Ishikawa (cell line): ENCODE data around the gene RAB8B.

Source experiments
- CEBPB ChIP-seq: IDR thresholded peaks from 2 replicates; pipeline ENCODE4 v1.6.1; 2012
- CREB1 ChIP-seq: IDR thresholded peaks from 2 replicates; pipeline ENCODE4 v1.6.1; 2012; ENCODE audit warnings: low read depth
- EGR1 ChIP-seq: IDR thresholded peaks from 2 replicates; pipeline ENCODE4 v1.6.1; 2012
- EP300 ChIP-seq: IDR thresholded peaks from 2 replicates; pipeline ENCODE4 v1.6.1; 2012; ENCODE audit warnings: borderline replicate concordance
- FOXM1 ChIP-seq: IDR thresholded peaks from 2 replicates; pipeline ENCODE4 v1.6.1; 2012; ENCODE audit warnings: low read depth, borderline replicate concordance
- MAX ChIP-seq: IDR thresholded peaks from 2 replicates; pipeline ENCODE4 v1.6.1; 2012
- NFIC ChIP-seq: IDR thresholded peaks from 2 replicates; pipeline ENCODE4 v1.6.1; 2012
- RAD21 ChIP-seq: IDR thresholded peaks from 2 replicates; pipeline ENCODE4 v1.6.1; 2012; ENCODE audit warnings: low read depth
- REST ChIP-seq: IDR thresholded peaks from 2 replicates; pipeline ENCODE4 v1.6.1; 2012; ENCODE audit warnings: low read depth, mild to moderate bottlenecking
- TAF1 ChIP-seq: IDR thresholded peaks from 2 replicates; pipeline ENCODE4 v1.6.1; 2012; ENCODE audit warnings: low read depth, mild to moderate bottlenecking
- TCF12 ChIP-seq: IDR thresholded peaks from 2 replicates; pipeline ENCODE4 v1.6.1; 2012; ENCODE audit warnings: low read depth
- TEAD4 ChIP-seq: IDR thresholded peaks from 2 replicates; pipeline ENCODE4 v1.6.1; 2012
- YY1 ChIP-seq: IDR thresholded peaks from 2 replicates; pipeline ENCODE4 v1.6.1; 2012; ENCODE audit warnings: low read depth
- ZBTB7A ChIP-seq: IDR thresholded peaks from 2 replicates; pipeline ENCODE4 v1.6.1; 2012; ENCODE audit warnings: low read depth
- TF ChIP-seq, protein P1 (sequence below): IDR thresholded peaks from 2 replicates; pipeline ENCODE4 v1.6.1; 2012

RAB8B gene

GRCh38 chr15:63244399-63244798, 55.0 kb downstream of the RAB8B start:
- TF ChIP-seq, protein P1, sequence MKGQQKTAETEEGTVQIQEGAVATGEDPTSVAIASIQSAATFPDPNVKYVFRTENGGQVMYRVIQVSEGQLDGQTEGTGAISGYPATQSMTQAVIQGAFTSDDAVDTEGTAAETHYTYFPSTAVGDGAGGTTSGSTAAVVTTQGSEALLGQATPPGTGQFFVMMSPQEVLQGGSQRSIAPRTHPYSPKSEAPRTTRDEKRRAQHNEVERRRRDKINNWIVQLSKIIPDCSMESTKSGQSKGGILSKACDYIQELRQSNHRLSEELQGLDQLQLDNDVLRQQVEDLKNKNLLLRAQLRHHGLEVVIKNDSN, result 0 out of 2 replicates have a peak, but pooled peaks have one; percentile 38
- TF ChIP-seq EP300 (peak; percentile 93), CREB1 (no peak), ZBTB7A (no peak), TEAD4 (peak; percentile 97), CEBPB (no peak), MAX (peak; percentile 65; the same call in 1 of the 2 replicates), TCF12 (peak; percentile 83), FOXM1 (peak; percentile 80; the same call in 1 of the 2 replicates), TAF1 (no peak), RAD21 (no peak), REST (no peak), YY1 (no peak), NFIC (peak; percentile 51; the same call in 1 of the 2 replicates), EGR1 (no peak)

DNA sequence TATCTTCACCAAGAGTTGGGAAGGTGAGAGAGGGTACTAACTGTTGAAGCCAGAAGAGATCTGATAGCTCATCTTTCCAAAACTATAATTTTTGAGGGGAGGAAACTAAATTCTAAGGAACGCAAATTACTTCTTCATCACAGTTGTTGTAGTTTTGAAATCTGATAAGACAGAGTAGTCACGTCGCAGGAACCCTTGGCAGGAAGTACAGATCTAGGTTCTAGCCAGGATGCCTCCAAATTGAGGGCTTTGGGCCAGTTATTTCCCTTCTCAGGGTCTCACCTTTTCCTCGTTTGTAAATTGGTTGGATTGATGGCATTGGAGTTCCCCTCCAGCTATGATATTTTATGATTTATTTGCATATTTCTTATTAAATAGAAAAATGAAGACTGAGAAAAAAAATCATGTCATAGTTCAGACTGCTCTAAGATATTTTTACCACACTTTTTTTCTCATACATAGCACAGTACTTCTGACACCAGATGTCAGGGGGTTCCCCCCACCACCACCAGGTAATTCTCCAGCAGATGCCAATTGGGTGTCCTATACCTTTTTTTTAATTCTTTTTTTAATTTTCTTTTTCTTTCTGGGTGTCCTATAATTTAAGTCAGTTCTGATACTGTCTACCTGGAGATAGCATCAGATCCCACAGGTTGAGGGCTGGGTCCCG, 55.7 kb downstream of the RAB8B start:
- TF ChIP-seq FOXM1 (no peak), REST (no peak), EP300 (no peak), TAF1 (no peak), TEAD4 (no peak), NFIC (no peak), CREB1 (no peak), EGR1 (no peak), YY1 (no peak)
- TF ChIP-seq, protein P1, result no peak

- peak; percentile 67 for TF ChIP-seq CEBPB
- no peak for TF ChIP-seq ZBTB7A
These were observed 57.5 kb downstream of the RAB8B start for GRCh38 chr15:63246691-63247469.

- no peak for TF ChIP-seq CREB1
These were observed 61.0 kb downstream of the RAB8B start for GRCh38 chr15:63250312-63250965.

- TF ChIP-seq TAF1, result no peak
These were observed 62.3 kb downstream of the RAB8B start for GRCh38 chr15:63251701-63252100.

GRCh38 chr15:63252292-63252691, 62.9 kb downstream of the RAB8B start:
- TF ChIP-seq ZBTB7A (no peak), TCF12 (no peak), EP300 (no peak), CREB1 (no peak), EGR1 (no peak), TEAD4 (no peak), TAF1 (no peak), MAX (no peak), FOXM1 (no peak), YY1 (no peak), RAD21 (no peak), REST (no peak), NFIC (no peak), CEBPB (no peak)
- TF ChIP-seq, protein P1, result no peak
